GM06990 (cell line): ENCODE measurements around the gene SLC35F5.

Source experiments
- DNase-seq: peaks from one replicate; pipeline ENCODE4 v3.0.0-alpha.2; 2011; ENCODE audit not compliant: insufficient read length; ENCODE audit errors: extremely low read depth
- H3K27me3 ChIP-seq: replicated peaks from 2 replicates; pipeline ENCODE4 v1.6.0; 2011; ENCODE audit warnings: low read length; ENCODE audit not compliant: control insufficient read depth, insufficient read depth
- H3K36me3 ChIP-seq: 2 replicates; pipeline ENCODE4 v1.5.1; 2011; ENCODE audit warnings: low read length; ENCODE audit not compliant: control insufficient read depth, insufficient read depth
- H3K4me3 ChIP-seq: replicated peaks from 2 replicates; pipeline ENCODE4 v1.5.1; 2011; ENCODE audit warnings: low read depth, mild to moderate bottlenecking, control low read depth, low read length
- CTCF ChIP-seq: IDR thresholded peaks from 2 replicates; pipeline ENCODE4 v1.5.1; 2011; ENCODE audit warnings: low read length, control low read depth, mild to moderate bottlenecking, inconsistent platforms; ENCODE audit not compliant: insufficient read depth, poor library complexity, severe bottlenecking

SLC35F5 gene

GRCh38 chr2:113762377-113763118, 6.1 kb upstream of the SLC35F5 start:
- Histone ChIP-seq H3K36me3 (no peaks in the 10 kb centered on the region), H3K27me3 (no peaks in the 10 kb centered on the region), H3K4me3 (no peak overlapping the region)
- no peak for TF ChIP-seq CTCF
- DNase-seq, result no peak

GRCh38 chr2:113760400-113760799, 4.0 kb upstream of the SLC35F5 start:
- H3K4me3 ChIP-seq, result no peak overlapping the region
- H3K27me3 ChIP-seq, result no peaks in the 10 kb centered on the region
- no peak for DNase-seq
- TF ChIP-seq CTCF, result no peak
- H3K36me3 ChIP-seq, result no peaks in the 10 kb centered on the region

- H3K4me3 ChIP-seq, result peak overlapping the region; percentile 83
- DNase-seq, result no peak
Observed at GRCh38 chr2:113757138-113757657, 756 bp upstream of the SLC35F5 start.

GRCh38 chr2:113755835-113756354, 547 bp downstream of the SLC35F5 start:
- H3K36me3 ChIP-seq, result no peaks in the 10 kb centered on the region
- TF ChIP-seq CTCF, result peak; percentile 5

More at GRCh38 chr2:113757138-113757657, 756 bp upstream of the SLC35F5 start:
- TF ChIP-seq CTCF, result no peak
- H3K36me3 ChIP-seq, result no peaks in the 10 kb centered on the region
- H3K27me3 ChIP-seq, result no peaks in the 10 kb centered on the region

GRCh38 chr2:113755035-113755834, 1.2 kb downstream of the SLC35F5 start:
- DNase-seq, result no peak
- Histone ChIP-seq H3K4me3 (peak overlapping the region; percentile 83), H3K36me3 (peaks cover 2% of the 10 kb centered on the region), H3K27me3 (no peaks in the 10 kb centered on the region)
- no peak for TF ChIP-seq CTCF

More at GRCh38 chr2:113755835-113756354, 547 bp downstream of the SLC35F5 start:
- Histone ChIP-seq H3K4me3 (peak overlapping the region; percentile 83), H3K27me3 (no peaks in the 10 kb centered on the region)
- no peak for DNase-seq
